Large intestine (tissue), 3 donors: Measurements from ENCODE around the gene CNIH3. TPM values are rescaled to one million over a fixed set of nuclear protein-coding genes. Genes with fewer than 3 reads are reported as not detected.
A peak's percentile ranks its signal among the peaks of the same experiment; 100 is the strongest.

ENCODE experiments used
- DNase-seq, 2 donors: peaks; one replicate each; pipeline versions ENCODE4 v3.0.0 to v3.0.0-alpha.2; 2013
- H3K27ac ChIP-seq: one replicate; pipeline ENCODE4 v1.5.1; 2013; ENCODE audit warnings: low read length
- H3K27me3 ChIP-seq: 2 replicates; pipeline ENCODE4 v1.6.1; 2013; ENCODE audit warnings: low read length; ENCODE audit not compliant: control insufficient read depth, insufficient read depth
- H3K36me3 ChIP-seq: 2 replicates; pipeline ENCODE4 v1.6.1; 2013; ENCODE audit warnings: low read length; ENCODE audit not compliant: control insufficient read depth, insufficient read depth
- H3K4me1 ChIP-seq: one replicate; pipeline ENCODE4 v1.6.1; 2013; ENCODE audit warnings: low read length; ENCODE audit not compliant: control insufficient read depth, insufficient read depth
- H3K4me3 ChIP-seq: one replicate; pipeline ENCODE4 v1.5.1; 2013; ENCODE audit warnings: low read length
- H3K9me3 ChIP-seq: one replicate; pipeline ENCODE4 v1.6.1; 2013; ENCODE audit warnings: mild to moderate bottlenecking, low read depth, low read length, moderate library complexity; ENCODE audit not compliant: control insufficient read depth
- WGBS: methylation state at CpG from one replicate; pipeline ENCODE4 v1.1.5; 2013; ENCODE audit warnings: low lambda C conversion rate; ENCODE audit not compliant: insufficient coverage; 5-methylcytosine and 5-hydroxymethylcytosine counted together
- polyA plus RNA-seq: library from polyadenylated mRNA; unstranded; fragments of 120-200 nt; gene quantifications from one replicate; pipeline ENCODE4 v1.2.1, GENCODE V29; 2013

CNIH3 gene
- polyA plus RNA-seq, 1 donor: 2.1 TPM

DNA sequence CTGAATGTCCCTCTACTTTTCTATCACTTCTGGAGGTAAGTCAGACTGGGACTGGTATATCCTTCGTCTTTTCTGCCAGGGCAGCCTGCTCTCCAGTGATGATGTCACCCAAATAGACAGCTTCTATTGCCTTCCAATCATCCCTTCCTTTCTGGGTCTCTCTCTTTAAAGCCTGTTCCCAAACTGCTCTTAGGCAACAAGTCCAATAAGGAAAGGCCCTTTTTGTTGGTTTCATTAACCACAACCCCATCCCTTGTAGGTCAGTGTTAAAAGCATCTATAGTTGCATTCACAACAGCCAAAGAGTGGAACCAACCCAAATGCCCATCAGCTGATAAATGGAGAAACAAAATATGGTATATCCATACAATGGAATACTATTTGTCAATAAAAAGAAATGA is 114.4 kb downstream of the CNIH3 start:
- H3K27me3 ChIP-seq: no peaks in the 10 kb centered on the region
- no peak overlapping the region for H3K4me3 ChIP-seq
- no CpG with 5 or more reads among the region's 1 CpG for WGBS
- no peaks in the 10 kb centered on the region for H3K9me3 ChIP-seq
- peaks cover 3% of the 10 kb centered on the region for H3K4me1 ChIP-seq
- no peak for DNase-seq
- no peaks in the 10 kb centered on the region for H3K36me3 ChIP-seq
- H3K27ac ChIP-seq: no peak overlapping the region

DNA sequence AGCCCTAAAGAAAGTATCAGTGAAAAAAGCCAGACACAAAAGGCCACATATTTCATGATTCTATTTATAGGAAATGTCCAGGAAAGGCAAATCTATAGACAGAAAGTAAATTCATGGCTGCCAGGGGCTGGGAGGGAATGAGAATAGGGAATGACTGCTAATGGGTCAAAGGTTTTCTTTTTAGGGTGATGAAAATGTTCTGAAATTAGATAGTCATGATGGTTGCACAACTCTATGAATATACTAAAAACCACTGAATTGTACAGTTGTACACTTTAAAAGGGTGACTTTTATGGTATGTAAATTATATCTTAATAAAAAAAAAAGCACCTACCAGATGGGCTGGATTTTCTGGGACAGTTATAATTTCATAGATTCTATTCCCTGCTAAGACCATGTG is 114.8 kb downstream of the CNIH3 start:
- H3K4me3 ChIP-seq: no peak overlapping the region
- no peak for DNase-seq

DNA sequence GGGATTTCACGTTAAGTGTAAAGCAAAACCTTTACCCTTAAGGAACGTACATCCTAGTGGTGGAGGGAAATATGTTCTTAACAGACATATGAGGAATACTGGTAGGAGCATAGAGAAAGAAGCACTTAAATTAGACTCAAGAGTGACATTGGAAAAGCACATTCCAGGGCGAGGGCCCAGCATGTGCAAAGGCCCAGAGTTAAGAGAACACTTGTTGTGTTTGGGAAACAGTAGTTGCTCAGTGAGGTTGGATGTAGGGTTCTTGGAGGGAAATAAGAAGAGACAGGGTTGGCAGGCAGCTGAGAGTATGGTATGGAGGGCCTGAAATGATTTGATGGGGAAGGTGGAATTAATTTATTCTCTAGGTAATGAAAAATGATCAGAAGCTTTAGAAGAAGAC is 115.5 kb downstream of the CNIH3 start:
- Histone ChIP-seq H3K27ac (no peak overlapping the region), H3K27me3 (no peaks in the 10 kb centered on the region), H3K9me3 (no peaks in the 10 kb centered on the region), H3K4me3 (no peak overlapping the region), H3K4me1 (peaks cover 3% of the 10 kb centered on the region), H3K36me3 (no peaks in the 10 kb centered on the region)
- WGBS: 100% methylated on average over 1 of the region's 3 CpGs
- no peak for DNase-seq

More for the DNA sequence above, 114.8 kb downstream of the CNIH3 start:
- Histone ChIP-seq H3K27me3 (no peaks in the 10 kb centered on the region), H3K36me3 (no peaks in the 10 kb centered on the region), H3K9me3 (no peaks in the 10 kb centered on the region), H3K27ac (no peak overlapping the region), H3K4me1 (peaks cover 3% of the 10 kb centered on the region)

- no peaks in the 10 kb centered on the region for H3K9me3 ChIP-seq
- no peaks in the 10 kb centered on the region for H3K27me3 ChIP-seq
- no peaks in the 10 kb centered on the region for H3K36me3 ChIP-seq
- WGBS: 60% methylated on average over 1 of the region's 9 CpGs
- H3K4me3 ChIP-seq: no peak overlapping the region
- no peak overlapping the region for H3K27ac ChIP-seq
- peaks cover 3% of the 10 kb centered on the region for H3K4me1 ChIP-seq
- peak; percentile 30 to 73 for DNase-seq
Measured at GRCh38 chr1:224732377-224733026, 116.4 kb downstream of the CNIH3 start.

- H3K27ac ChIP-seq: no peak overlapping the region
- WGBS: no CpG with 5 or more reads among the region's 12 CpGs
- DNase-seq: peak; percentile 59 to 83
- no peaks in the 10 kb centered on the region for H3K27me3 ChIP-seq
- H3K4me1 ChIP-seq: peaks cover 3% of the 10 kb centered on the region
- H3K4me3 ChIP-seq: no peak overlapping the region
- H3K36me3 ChIP-seq: no peaks in the 10 kb centered on the region
- H3K9me3 ChIP-seq: no peaks in the 10 kb centered on the region
Measured at GRCh38 chr1:224733027-224733911, 117.2 kb downstream of the CNIH3 start.

- H3K36me3 ChIP-seq: no peaks in the 10 kb centered on the region
- no peak for DNase-seq
- no peaks in the 10 kb centered on the region for H3K9me3 ChIP-seq
- H3K4me3 ChIP-seq: no peak overlapping the region
- no peaks in the 10 kb centered on the region for H3K27me3 ChIP-seq
- WGBS: no CpG with 5 or more reads among the region's 13 CpGs
- H3K4me1 ChIP-seq: peaks cover 3% of the 10 kb centered on the region
- H3K27ac ChIP-seq: no peak overlapping the region
Measured at GRCh38 chr1:224734261-224734935, 118.3 kb downstream of the CNIH3 start.

DNA sequence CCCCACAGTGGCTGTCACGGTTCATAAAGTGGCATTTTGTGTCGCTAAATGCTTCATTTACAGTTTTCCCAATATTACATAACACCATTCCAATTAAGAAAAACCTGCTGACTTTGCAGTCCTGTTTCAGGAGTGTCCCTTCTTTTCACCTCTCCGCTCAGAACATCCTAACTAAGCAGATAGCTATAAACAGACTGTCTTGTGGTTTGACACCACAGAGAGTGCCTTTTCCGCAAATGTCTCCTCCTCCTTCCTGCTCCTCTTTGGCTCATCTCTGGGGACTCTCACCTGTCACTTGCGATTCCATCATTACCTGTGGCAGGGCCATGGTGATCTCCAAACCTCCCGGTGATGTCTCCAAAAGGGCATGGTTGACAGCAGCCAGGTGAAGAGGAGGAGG is 119.0 kb downstream of the CNIH3 start:
- Histone ChIP-seq H3K36me3 (no peaks in the 10 kb centered on the region), H3K27ac (no peak overlapping the region), H3K27me3 (no peaks in the 10 kb centered on the region), H3K4me3 (no peak overlapping the region), H3K9me3 (no peaks in the 10 kb centered on the region), H3K4me1 (peaks cover 3% of the 10 kb centered on the region)
- DNase-seq: no peak
- WGBS: no CpG with 5 or more reads among the region's 6 CpGs

DNA sequence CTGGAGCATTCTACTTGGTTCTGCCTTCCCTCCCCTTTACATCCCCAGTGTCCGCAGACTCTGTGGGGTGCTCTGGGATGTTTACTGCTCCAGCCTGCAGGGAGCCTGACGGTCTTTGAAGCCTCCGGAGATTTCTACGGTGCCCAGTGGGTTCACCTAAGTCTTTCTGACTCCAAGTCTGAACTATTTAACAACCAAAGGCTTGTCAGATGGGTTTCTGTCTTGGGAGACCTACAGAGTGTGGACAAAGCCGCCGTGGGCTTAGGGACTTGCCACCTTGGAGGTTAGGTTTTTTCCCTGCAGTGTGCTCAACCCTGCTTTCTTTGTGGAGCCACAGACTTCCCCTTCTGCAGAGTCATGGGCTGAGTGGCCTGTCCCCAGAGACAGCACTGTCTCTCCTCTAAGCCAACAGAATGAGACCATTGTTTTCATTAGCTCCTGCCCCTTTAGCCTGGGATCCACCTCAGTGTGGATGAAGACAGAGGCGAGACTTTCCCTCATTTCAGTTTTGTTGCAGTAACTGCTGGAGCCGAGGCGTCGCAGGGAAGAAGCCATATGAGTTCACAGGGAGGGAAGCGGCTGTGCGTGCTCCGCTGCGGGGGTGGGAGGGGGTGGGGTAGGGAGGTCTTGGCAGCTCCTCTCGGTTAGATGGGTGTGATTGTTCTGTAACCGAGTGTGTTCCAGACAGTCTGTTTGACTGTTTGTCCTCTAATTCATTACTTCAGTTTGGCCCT is 120.7 kb downstream of the CNIH3 start:
- H3K9me3 ChIP-seq: no peaks in the 10 kb centered on the region
- no peak overlapping the region for H3K27ac ChIP-seq
- no peaks in the 10 kb centered on the region for H3K27me3 ChIP-seq
- no peak overlapping the region for H3K4me3 ChIP-seq
- no CpG with 5 or more reads among the region's 16 CpGs for WGBS
- no peak for DNase-seq
- H3K4me1 ChIP-seq: peaks cover 3% of the 10 kb centered on the region
- H3K36me3 ChIP-seq: no peaks in the 10 kb centered on the region

GRCh38 chr1:224737353-224737727 is 121.2 kb downstream of the CNIH3 start:
- Histone ChIP-seq H3K36me3 (no peaks in the 10 kb centered on the region), H3K4me3 (no peak overlapping the region), H3K27ac (no peak overlapping the region), H3K9me3 (no peaks in the 10 kb centered on the region), H3K27me3 (no peaks in the 10 kb centered on the region), H3K4me1 (peaks cover 3% of the 10 kb centered on the region)
- 100% methylated on average over 1 of the region's 10 CpGs for WGBS
- DNase-seq: no peak
